Measurements from ENCODE around the gene SCGB1D4. TPM values are rescaled to one million over a fixed set of nuclear protein-coding genes. Genes with fewer than 3 reads are reported as not detected.
"Not testable (repeated sequence)": the region's sequence is repeated elsewhere in the genome, so short reads cannot be mapped to it uniquely, and the experiment has no call there.

Gene SCGB1D4
- total RNA-seq, 2 donors from 2014 or later: not detected

GRCh38 chr11:62340269-62340901, 41.5 kb upstream of the SCGB1D4 start:
- Histone ChIP-seq H3K36me3 (replicated peaks in 1 of 2; ENCODE audit: insufficient read depth in 1 of 2, low read depth in 2 of 2) (no peaks in the 10 kb centered on the region), H3K4me1 (peaks cover 25% of the 10 kb centered on the region), H3K27me3 (no peaks in the 10 kb centered on the region), H3K4me3 (no peak overlapping the region), H3K9me3 (no peaks in the 10 kb centered on the region), H3K27ac (peak overlapping the region in 3 of 4 donors; percentile 0 to 59 (median 16))
- no peak for TF ChIP-seq POLR2A (IDR thresholded peaks at IDR 0.05)
- TF ChIP-seq, protein P1, sequence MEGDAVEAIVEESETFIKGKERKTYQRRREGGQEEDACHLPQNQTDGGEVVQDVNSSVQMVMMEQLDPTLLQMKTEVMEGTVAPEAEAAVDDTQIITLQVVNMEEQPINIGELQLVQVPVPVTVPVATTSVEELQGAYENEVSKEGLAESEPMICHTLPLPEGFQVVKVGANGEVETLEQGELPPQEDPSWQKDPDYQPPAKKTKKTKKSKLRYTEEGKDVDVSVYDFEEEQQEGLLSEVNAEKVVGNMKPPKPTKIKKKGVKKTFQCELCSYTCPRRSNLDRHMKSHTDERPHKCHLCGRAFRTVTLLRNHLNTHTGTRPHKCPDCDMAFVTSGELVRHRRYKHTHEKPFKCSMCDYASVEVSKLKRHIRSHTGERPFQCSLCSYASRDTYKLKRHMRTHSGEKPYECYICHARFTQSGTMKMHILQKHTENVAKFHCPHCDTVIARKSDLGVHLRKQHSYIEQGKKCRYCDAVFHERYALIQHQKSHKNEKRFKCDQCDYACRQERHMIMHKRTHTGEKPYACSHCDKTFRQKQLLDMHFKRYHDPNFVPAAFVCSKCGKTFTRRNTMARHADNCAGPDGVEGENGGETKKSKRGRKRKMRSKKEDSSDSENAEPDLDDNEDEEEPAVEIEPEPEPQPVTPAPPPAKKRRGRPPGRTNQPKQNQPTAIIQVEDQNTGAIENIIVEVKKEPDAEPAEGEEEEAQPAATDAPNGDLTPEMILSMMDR (IDR thresholded peaks at IDR 0.05): peak; percentile 40 to 77 (median 64)
- whole genome bisulfite sequencing, 2 donors: 34 to 36% methylated on average over 6 of the region's 6 CpGs
- DNase-seq: peak; percentile 56 to 79 (median 66)
- intact Hi-C loops (cut with DNase I): no loop called here
- ATAC-seq: peak; percentile 37

GRCh38 chr11:62338218-62338617, 39.3 kb upstream of the SCGB1D4 start:
- Histone ChIP-seq H3K27ac (peak overlapping the region in 2 of 4 donors; percentile 67 to 69), H3K4me1 (peaks cover 25% of the 10 kb centered on the region), H3K9me3 (no peaks in the 10 kb centered on the region), H3K4me3 (peak overlapping the region; percentile 73 to 75), H3K27me3 (no peaks in the 10 kb centered on the region), H3K36me3 (replicated peaks in 1 of 2; ENCODE audit: insufficient read depth in 1 of 2, low read depth in 2 of 2) (no peaks in the 10 kb centered on the region)
- no peak for DNase-seq
- intact Hi-C loops (cut with DNase I): no loop called here
- no peak for ATAC-seq
- TF ChIP-seq, protein P1 (IDR thresholded peaks at IDR 0.05): no peak
- TF ChIP-seq POLR2A (IDR thresholded peaks at IDR 0.05): no peak
- WGBS, 2 donors: 30 to 35% methylated on average over 1 of the region's 1 CpG

- Histone ChIP-seq H3K4me1 (peaks cover 25% of the 10 kb centered on the region), H3K9me3 (no peaks in the 10 kb centered on the region), H3K4me3 (peak within 1 kb of the TSS; percentile 73 to 75), H3K36me3 (replicated peaks in 1 of 2; ENCODE audit: insufficient read depth in 1 of 2, low read depth in 2 of 2) (no peaks in the 10 kb centered on the region), H3K27ac (peak within 1 kb of the TSS; percentile 14 to 69 (median 58)), H3K27me3 (no peaks in the 10 kb centered on the region)
- TF ChIP-seq, protein P1 (IDR thresholded peaks at IDR 0.05): no peak
- peak; percentile 47 to 58 (median 54) for TF ChIP-seq POLR2A (IDR thresholded peaks at IDR 0.05)
- intact Hi-C loops (cut with DNase I): no loop called here
- DNase-seq: peak; percentile 92 to 96 (median 94)
- ATAC-seq: peak; percentile 96
- WGBS, 2 donors: 1 to 2% methylated on average over 17 to 98 of the region's 98 CpGs
Observed at GRCh38 chr11:62337303-62338181, 38.7 kb upstream of the SCGB1D4 start, which contains the start of gene ASRGL1. Gene ASRGL1 (plus strand): TSS chr11:62337448. CDS start chr11:62337978, 530 bp downstream.

- intact Hi-C loops (cut with DNase I); ATAC-seq; H3K36me3 ChIP-seq (replicated peaks in 1 of 2; ENCODE audit: insufficient read depth in 1 of 2, low read depth in 2 of 2); H3K9me3 ChIP-seq; H3K27me3 ChIP-seq; DNase-seq: not testable (repeated sequence)
- WGBS, 2 donors: 59 to 71% methylated on average over 18 to 19 of the region's 19 CpGs
- Histone ChIP-seq H3K4me3 (peak overlapping the region in 1 of 2 donors; percentile 73), H3K4me1 (peaks cover 25% of the 10 kb centered on the region), H3K27ac (peak overlapping the region; percentile 14 to 69 (median 58))
Observed at GRCh38 chr11:62336949-62337302, 38.1 kb upstream of the SCGB1D4 start.

DNA sequence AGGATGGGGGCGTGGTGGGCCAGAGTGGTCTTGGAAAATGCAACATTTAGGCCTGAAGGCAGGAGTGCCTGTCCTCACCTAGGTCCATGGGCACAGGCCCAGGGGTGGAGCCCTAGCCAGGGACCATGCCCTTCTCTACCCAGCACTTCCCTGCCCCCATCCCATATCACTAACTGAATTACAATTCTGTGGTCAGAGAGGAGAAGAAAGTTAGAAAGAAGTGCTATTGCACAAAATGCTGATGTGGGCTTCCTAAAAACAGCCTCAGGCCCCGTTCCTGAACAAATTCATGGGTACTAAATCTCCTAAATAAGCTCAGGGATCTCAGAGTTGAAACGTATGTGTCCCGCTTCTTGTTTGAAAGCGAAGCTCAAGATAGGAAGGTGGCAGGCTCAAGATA, 34.9 kb upstream of the SCGB1D4 start:
- H3K4me3 ChIP-seq: no peak overlapping the region
- H3K27ac ChIP-seq: no peak overlapping the region
- H3K36me3 ChIP-seq (replicated peaks in 1 of 2; ENCODE audit: insufficient read depth in 1 of 2, low read depth in 2 of 2): no peaks in the 10 kb centered on the region
- peaks cover 13% of the 10 kb centered on the region for H3K4me1 ChIP-seq
- WGBS, 2 donors: 58 to 71% methylated on average over 4 to 5 of the region's 5 CpGs
- ATAC-seq (no peak), DNase-seq (no peak)
- H3K27me3 ChIP-seq: no peaks in the 10 kb centered on the region
- intact Hi-C loops (cut with DNase I): no loop called here
- TF ChIP-seq, protein P1 (IDR thresholded peaks at IDR 0.05): no peak
- no peaks in the 10 kb centered on the region for H3K9me3 ChIP-seq

GRCh38 chr11:62331264-62331663, 32.4 kb upstream of the SCGB1D4 start:
- H3K4me3 ChIP-seq; H3K27ac ChIP-seq; H3K27me3 ChIP-seq; DNase-seq; H3K4me1 ChIP-seq; H3K36me3 ChIP-seq (replicated peaks in 1 of 2; ENCODE audit: insufficient read depth in 1 of 2, low read depth in 2 of 2); intact Hi-C loops (cut with DNase I); ATAC-seq; H3K9me3 ChIP-seq: not testable (repeated sequence)
- 77 to 85% methylated on average over 3 of the region's 3 CpGs for WGBS, 2 donors

DNA sequence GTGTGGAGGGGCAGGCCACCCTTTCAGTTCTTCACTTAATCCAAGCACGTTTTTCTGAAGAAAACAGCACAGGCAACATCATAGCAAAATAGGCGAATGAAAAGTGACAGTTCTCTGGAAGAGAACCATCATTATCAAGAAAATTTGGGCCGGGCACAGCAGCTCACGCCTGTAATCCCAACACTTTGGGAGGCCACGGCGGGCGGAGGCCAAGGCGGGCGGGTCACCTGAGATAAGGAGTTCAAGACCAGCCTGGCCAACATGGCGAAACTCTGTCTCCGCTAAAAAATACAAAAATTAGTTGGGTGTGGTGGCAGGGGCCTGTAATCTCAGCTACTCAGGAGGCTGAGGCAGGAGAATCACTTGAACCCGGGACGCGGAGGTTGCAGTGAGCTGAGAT, 28.7 kb upstream of the SCGB1D4 start:
- H3K27ac ChIP-seq; H3K4me1 ChIP-seq; ATAC-seq; DNase-seq; H3K9me3 ChIP-seq; H3K36me3 ChIP-seq (replicated peaks in 1 of 2; ENCODE audit: insufficient read depth in 1 of 2, low read depth in 2 of 2); intact Hi-C loops (cut with DNase I); H3K27me3 ChIP-seq; H3K4me3 ChIP-seq: not testable (repeated sequence)
- WGBS, 2 donors: 90 to 91% methylated on average over 14 of the region's 14 CpGs

Measured in body of pancreas (tissue), 4 donors.